CD4-positive, alpha-beta T cell treated with Interleukin-10 for 1 hour (primary cell): ENCODE data around the gene BSG.
A peak's percentile ranks its signal among the peaks of the same experiment; 100 is the strongest.

Source experiments
- DNase-seq: peaks from one replicate; pipeline ENCODE4 v3.0.0-alpha.2; 2020

The BSG gene

GRCh38 chr19:540867-541637 lies 31.3 kb upstream of the BSG start:
- no peak for DNase-seq

GRCh38 chr19:541699-542098 lies 30.7 kb upstream of the BSG start:
- DNase-seq = no peak

DNA sequence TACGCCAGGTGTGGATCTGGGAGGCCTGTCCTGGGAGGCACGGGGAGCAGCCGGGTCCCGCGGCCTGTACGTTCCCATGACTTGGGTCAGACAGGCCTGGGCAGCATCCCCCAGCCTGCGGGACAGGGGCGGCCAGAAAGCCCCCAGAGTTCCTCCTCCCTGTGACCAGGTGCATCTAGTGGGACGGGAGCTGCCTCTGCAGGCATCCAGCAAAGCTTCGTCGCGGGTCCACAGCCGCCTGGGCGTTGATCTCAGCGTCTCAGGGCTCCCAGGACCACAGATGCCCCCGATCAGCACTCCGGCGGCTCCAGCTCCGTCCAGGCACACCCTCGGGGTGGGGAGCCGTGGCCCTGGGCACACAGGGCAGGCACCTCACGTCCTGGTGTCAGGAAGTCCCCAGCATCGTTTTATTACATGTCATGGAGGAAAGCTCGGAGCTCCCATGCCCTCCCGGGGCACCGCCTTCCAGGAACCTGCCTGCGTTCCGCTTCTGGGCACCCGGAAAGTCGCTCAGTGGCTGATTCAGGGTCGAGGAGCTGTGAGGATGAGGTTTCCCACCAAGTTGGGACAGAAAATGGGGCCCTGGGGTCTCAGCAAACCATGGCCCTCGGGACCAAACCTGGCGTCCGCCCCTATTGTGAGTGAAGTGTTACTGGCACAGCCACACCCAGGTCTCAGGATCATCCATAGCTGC lies 30.1 kb upstream of the BSG start:
- no peak for DNase-seq

GRCh38 chr19:543910-544608 lies 28.3 kb upstream of the BSG start, which contains the start of gene GZMM:
Gene GZMM (plus strand): TSS chr19:544053. CDS start chr19:544072, 19 bp downstream.
- peak; percentile 90 for DNase-seq

DNA sequence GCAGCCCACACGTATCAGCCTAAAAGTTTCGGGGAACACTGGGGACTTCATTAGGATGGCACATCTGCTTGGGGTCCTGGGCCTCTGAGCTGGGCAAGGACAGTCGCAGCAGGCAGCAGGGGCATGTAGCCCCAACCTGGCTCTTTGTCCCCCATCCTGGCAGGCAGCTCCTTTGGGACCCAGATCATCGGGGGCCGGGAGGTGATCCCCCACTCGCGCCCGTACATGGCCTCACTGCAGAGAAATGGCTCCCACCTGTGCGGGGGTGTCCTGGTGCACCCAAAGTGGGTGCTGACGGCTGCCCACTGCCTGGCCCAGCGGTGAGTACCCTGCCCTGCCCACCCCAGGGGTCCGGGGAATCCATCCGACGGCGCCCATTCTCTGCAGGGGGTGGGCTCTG lies 25.3 kb upstream of the BSG start:
- no peak for DNase-seq

DNA sequence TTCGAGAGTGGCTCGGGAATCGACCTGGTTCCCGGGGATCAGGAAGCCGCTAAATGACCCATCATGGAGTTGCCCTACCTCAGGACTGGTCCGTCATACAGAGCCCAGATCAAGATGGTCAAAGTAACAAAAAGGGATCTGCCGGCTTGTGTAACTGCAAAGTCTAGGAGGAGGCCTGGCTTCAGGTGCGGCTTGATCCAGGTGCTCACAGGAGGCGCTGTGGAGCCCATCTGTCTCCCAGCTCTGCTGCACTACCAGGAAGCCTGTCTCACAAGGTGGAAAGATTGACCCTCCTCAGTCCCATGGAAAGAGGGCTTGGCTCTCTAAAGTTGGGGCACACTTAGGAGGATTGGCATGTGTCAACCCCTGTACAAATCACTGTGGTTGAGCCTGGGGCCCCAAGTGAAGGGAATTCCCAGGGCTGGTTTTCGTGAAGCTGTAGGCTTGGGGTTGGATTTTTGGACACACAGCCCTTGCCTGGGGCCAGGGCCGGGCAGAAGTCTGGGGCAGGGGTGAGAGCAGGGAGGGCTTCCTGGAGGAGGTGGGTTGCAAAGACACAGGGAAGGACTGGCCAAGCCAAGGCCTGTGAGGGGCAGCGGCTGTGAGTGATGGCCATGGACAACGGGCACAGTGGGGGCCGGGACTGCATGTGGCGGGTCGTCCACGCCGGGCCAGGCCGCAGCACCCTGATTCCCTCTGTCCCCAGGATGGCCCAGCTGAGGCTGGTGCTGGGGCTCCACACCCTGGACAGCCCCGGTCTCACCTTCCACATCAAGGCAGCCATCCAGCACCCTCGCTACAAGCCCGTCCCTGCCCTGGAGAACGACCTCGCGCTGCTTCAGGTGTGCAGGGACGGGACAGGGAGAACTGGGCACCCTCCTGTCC lies 24.3 kb upstream of the BSG start:
- DNase-seq = no peak

GRCh38 chr19:548886-549830 lies 23.2 kb upstream of the BSG start:
- no peak for DNase-seq

DNA sequence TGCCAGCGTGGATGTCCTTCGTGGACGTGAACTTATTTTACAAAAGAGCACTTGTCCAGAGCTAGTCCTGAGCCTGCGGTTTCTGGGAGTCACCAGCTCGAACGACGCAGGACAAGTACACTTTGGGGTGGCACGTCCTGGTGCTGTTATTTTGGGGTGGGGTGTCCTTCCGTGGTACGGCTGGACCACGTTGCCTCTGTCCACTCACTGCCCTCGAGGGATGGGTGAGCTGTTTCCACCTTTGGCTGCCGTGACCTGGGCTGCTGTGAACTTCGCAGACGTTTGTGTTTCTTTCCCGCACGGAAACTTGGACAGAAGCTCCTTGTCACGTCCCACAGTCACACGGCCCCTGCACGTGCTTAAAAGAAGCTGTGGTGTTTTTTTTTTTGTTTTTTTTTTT lies 17.6 kb upstream of the BSG start:
- no peak for DNase-seq

DNA sequence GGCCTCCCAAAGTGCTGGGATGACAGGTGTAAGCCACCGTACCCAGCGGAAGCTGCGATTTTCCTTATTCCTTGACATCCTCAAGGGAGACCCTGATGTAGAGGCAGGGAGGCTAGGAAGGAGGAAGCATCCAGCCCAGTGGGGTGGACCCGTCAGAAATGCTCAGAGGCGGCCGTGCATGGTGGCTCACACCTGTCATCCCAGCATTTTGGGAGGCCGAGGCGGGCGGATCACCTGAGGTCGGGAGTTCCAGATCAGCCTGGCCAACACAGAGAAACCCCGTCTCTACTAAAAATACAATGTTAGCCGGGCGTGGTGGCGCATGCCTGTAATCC lies 17.0 kb upstream of the BSG start:
- DNase-seq = no peak

DNA sequence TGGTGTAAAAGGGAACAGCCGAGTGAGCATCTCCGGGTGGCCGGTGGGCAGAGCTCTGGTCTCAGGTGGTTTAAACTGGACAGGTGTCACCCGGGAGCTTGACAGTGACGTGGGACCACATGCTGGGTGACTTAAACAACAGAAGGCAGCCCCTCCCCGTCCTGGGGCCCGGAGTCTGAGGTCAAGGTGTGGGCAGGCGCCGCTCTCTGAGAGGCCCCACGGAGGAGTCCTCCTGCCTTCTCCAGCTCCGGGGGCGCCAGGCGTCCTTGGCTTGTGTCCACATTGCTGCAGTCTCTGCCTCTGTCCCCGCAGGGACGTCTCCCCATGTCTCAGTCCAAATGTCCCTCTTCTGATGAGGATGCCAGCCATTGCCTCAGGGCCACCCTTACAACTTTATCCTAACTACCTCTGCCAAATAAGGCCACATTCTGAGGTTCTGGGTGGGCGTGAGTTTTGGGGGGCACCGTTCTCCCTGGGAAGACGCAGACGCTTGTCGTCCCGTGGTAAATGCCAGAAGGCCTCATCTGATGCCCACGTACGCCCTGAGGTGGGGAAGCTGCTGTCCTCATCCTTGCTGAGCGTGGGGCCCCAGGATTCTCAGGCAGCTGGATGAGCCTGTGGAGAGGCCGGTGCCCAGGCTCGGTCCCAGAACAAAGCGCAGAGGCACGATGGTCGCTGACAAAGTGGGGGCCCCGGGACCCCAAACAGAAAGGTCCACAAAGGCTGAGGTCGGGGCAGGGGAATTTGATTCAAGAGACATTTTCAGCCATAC lies 15.6 kb upstream of the BSG start:
- DNase-seq = no peak

- no peak for DNase-seq
These were observed 13.5 kb upstream of the BSG start for GRCh38 chr19:558770-559439.

DNA sequence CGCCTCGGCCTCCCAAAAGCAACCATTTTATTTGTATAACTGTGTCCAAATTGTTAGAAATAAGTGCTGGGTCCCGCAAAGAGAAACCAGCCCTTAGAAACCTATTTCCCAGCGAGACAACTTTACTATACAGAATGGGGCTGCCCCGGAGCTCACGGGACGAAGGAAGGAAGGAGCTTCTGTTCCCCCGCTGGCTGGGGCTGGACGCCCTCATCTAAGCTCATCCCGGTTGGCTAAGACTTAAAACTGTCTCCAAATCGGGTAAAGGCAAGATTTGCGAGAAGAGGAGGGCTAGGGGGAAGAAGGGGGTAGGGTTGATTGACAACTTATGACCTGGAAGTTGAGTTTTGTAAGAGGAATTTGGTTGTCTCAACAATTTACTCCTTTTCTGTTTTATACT lies 12.3 kb upstream of the BSG start:
- no peak for DNase-seq

DNA sequence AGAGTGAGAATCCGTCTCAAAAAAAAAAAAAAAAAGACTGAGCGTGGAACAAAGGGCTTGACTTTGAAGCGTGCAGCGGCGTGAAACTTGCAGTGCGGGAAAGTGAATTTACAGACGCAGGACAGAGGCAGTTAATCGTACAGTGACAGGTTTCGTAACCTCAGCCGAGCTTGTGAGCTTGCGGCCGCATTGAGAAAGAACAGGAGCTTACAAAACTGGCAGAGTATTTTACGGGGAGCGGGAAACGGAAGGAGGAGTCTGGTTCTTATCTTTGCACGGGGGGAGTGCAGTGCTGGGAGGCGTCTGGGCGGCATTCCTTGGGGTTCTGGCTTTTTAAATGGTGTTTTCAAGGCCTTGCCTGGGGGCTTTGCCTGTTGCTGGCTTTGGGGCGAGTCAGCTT lies 6.0 kb upstream of the BSG start:
- DNase-seq = no peak

DNA sequence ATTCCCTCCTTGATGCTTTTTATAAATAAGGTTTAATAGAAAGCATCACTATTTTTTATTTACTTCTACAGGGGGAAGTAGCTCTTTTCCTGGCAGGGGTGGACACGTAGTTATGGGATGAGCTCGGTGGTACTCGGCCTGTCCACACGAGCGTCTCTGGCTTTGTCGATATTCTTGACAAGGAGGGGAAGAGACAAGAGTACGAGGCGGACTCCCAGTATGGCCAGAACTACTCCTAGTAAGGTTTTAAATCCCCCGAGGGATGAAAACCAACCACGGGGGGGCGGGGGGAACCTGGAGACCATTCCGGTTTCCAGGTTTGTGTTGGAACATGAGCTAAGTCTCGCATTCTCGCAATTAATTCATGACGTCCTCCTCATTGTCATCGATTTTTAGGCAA lies 5.6 kb upstream of the BSG start:
- DNase-seq = no peak

- no peak for DNase-seq
These were observed 5.0 kb upstream of the BSG start for GRCh38 chr19:567296-567900.

DNA sequence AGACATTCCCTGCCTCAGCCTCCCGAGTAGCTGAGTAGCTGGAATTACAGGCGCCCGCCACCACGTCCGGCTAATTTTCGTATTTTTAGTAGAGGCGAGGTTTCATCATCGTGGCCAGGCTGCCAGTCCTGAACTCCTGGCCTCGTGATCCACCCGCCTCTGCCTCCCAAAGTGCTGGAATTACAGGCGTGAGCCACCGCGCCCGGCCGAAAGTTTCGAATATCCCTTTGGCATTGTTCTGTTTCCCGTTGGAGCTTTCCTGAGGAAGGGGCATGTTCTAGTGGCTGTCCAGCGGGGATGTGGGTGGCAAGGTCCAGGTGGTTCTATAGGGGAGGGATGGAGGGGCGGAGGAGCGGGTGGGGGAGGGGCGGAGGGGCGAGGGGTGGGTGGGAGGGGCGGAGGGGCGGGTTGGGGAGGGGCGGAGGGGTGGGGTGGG lies 2.1 kb upstream of the BSG start:
- DNase-seq = no peak

GRCh38 chr19:570937-571565 lies 1.3 kb upstream of the BSG start:
- peak; percentile 67 for DNase-seq

- no peak for DNase-seq
These were observed 826 bp upstream of the BSG start for GRCh38 chr19:571566-571974.

GRCh38 chr19:572743-573518 lies 535 bp downstream of the BSG start:
- no peak for DNase-seq
